GM12891 (cell line): ENCODE data around the gene SUPT20HL1.

Source experiments
- POLR2A ChIP-seq: IDR thresholded peaks from 2 replicates; pipeline ENCODE4 v1.6.1; 2011; ENCODE audit warnings: low read depth, low read length, control low read depth
- POLR2AphosphoS5 ChIP-seq: IDR thresholded peaks from 2 replicates; pipeline ENCODE4 v1.6.1; 2011; ENCODE audit warnings: low read depth, low read length, control low read depth
- POU2F2 ChIP-seq: IDR thresholded peaks from 2 replicates; pipeline ENCODE4 v1.6.1; 2011; ENCODE audit warnings: low read depth, mild to moderate bottlenecking, control low read depth, low read length, moderate library complexity
- SPI1 ChIP-seq: IDR thresholded peaks from 2 replicates; pipeline ENCODE4 v1.6.1; 2011; ENCODE audit warnings: low read depth, low read length, control low read depth

GRCh38 chrX:24396236-24396930 lies 35.9 kb downstream of the SUPT20HL1 start:
- TF ChIP-seq POLR2A (no peak), POLR2AphosphoS5 (no peak), SPI1 (no peak), POU2F2 (no peak)
